ENCODE results near the gene FBXO31. TPM values are rescaled to one million over a fixed set of nuclear protein-coding genes. Genes with fewer than 3 reads are reported as not detected.
A peak's percentile ranks its signal among the peaks of the same experiment; 100 is the strongest.

FBXO31 gene
- total RNA-seq, 1 donor from 2014 or later, result 5.8 TPM

- Mint-ChIP-seq H3K4me1 (peaks cover 2% of the 10 kb centered on the region), H3K27me3 (ENCODE audit: insufficient read depth, low read depth) (no peaks in the 10 kb centered on the region), H3K4me3 (no peak overlapping the region), H3K27ac (no peak overlapping the region), H3K36me3 (no peaks in the 10 kb centered on the region), H3K9me3 (no peaks in the 10 kb centered on the region)
- peak; percentile 84 for DNase-seq (ENCODE audit: low spot score)
- Histone ChIP-seq H3K9me3 (ENCODE audit: low read depth) (no peaks in the 10 kb centered on the region), H3K4me2 (peak overlapping the region; percentile 56), H4K20me1 (ENCODE audit: low read depth) (no peaks in the 10 kb centered on the region), H3K27ac (no peak overlapping the region), H3K36me3 (no peaks in the 10 kb centered on the region), H3F3A (ENCODE audit: low read depth) (no peaks in the 10 kb centered on the region), H3K79me2 (ENCODE audit: low read depth) (no peaks in the 10 kb centered on the region), H3K27me3 (no peaks in the 10 kb centered on the region), H3K4me3 (no peak overlapping the region), H2AFZ (replicated peaks) (no peak overlapping the region), H3K9ac (no peak overlapping the region), H3K4me1 (no peaks in the 10 kb centered on the region)
- TF ChIP-seq EZH2 (IDR thresholded peaks at IDR 0.05), result no peak
- TF ChIP-seq, protein P1, sequence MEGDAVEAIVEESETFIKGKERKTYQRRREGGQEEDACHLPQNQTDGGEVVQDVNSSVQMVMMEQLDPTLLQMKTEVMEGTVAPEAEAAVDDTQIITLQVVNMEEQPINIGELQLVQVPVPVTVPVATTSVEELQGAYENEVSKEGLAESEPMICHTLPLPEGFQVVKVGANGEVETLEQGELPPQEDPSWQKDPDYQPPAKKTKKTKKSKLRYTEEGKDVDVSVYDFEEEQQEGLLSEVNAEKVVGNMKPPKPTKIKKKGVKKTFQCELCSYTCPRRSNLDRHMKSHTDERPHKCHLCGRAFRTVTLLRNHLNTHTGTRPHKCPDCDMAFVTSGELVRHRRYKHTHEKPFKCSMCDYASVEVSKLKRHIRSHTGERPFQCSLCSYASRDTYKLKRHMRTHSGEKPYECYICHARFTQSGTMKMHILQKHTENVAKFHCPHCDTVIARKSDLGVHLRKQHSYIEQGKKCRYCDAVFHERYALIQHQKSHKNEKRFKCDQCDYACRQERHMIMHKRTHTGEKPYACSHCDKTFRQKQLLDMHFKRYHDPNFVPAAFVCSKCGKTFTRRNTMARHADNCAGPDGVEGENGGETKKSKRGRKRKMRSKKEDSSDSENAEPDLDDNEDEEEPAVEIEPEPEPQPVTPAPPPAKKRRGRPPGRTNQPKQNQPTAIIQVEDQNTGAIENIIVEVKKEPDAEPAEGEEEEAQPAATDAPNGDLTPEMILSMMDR (IDR thresholded peaks at IDR 0.05), result peak; percentile 84
Observed at GRCh38 chr16:87324411-87325275, 58.9 kb downstream of the FBXO31 start.

DNA sequence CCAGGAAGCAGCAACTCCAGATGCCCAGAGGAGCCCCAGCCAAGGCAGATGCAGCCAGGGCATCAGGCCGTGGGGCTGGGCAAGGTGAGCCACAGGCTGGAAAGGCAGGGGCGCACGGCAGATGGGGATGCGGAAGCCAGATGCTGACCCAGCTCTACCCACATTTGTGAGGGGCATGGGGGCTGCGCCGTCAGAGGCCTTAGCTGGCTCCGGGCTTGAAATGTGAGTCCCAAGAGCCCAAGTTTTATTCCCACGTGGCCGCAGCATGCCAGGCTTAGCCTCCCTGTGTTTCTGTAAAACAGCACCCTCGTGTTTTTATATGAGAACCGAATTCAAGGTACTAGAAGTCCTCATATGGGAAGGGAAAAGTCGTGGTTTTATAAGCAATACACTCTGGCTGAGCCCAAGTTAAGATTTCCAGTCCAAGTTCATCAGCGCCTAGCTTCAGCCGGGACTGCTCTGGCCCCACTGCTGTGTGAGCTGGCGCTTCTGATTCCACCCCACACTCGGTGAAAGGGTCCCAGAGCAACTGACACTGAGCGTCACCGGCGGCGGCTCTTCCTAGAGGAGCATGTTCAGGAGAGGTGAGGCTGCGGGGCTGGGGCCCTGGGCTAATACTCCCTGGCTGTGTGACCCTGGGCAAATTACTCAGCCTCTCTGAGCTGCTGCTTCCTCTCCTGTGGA lies 59.7 kb downstream of the FBXO31 start:
- Histone ChIP-seq H3K4me2 (no peak overlapping the region), H3K27ac (no peak overlapping the region), H3F3A (ENCODE audit: low read depth) (peaks cover 5% of the 10 kb centered on the region), H3K36me3 (no peaks in the 10 kb centered on the region), H3K79me2 (ENCODE audit: low read depth) (peaks cover 2% of the 10 kb centered on the region), H3K9ac (no peak overlapping the region), H3K4me3 (no peak overlapping the region), H3K4me1 (no peaks in the 10 kb centered on the region), H3K9me3 (ENCODE audit: low read depth) (no peaks in the 10 kb centered on the region), H4K20me1 (ENCODE audit: low read depth) (no peaks in the 10 kb centered on the region), H2AFZ (replicated peaks) (no peak overlapping the region), H3K27me3 (no peaks in the 10 kb centered on the region)
- no peaks in the 10 kb centered on the region for H3K36me3 Mint-ChIP-seq
- H3K27ac Mint-ChIP-seq, result no peak overlapping the region
- TF ChIP-seq, protein P1 (IDR thresholded peaks at IDR 0.05), result no peak
- TF ChIP-seq EZH2 (IDR thresholded peaks at IDR 0.05) (no peak), EZH2phosphoT487 (IDR thresholded peaks at IDR 0.05) (no peak)
- H3K9me3 Mint-ChIP-seq, result no peaks in the 10 kb centered on the region
- no peak for DNase-seq (ENCODE audit: low spot score)
- H3K4me1 Mint-ChIP-seq, result peaks cover 2% of the 10 kb centered on the region
- H3K27me3 Mint-ChIP-seq (ENCODE audit: insufficient read depth, low read depth), result no peaks in the 10 kb centered on the region
- H3K4me3 Mint-ChIP-seq, result no peak overlapping the region

GRCh38 chr16:87322833-87323726 lies 60.5 kb downstream of the FBXO31 start:
- Histone ChIP-seq H3K27me3 (no peaks in the 10 kb centered on the region), H3K79me2 (ENCODE audit: low read depth) (peaks cover 10% of the 10 kb centered on the region), H3K4me3 (no peak overlapping the region), H3K9ac (no peak overlapping the region), H3K27ac (no peak overlapping the region), H4K20me1 (ENCODE audit: low read depth) (no peaks in the 10 kb centered on the region), H3K4me1 (peaks cover 4% of the 10 kb centered on the region), H3K36me3 (no peaks in the 10 kb centered on the region), H2AFZ (replicated peaks) (no peak overlapping the region), H3K9me3 (ENCODE audit: low read depth) (no peaks in the 10 kb centered on the region), H3F3A (ENCODE audit: low read depth) (peaks cover 5% of the 10 kb centered on the region), H3K4me2 (no peak overlapping the region)
- Mint-ChIP-seq H3K36me3 (no peaks in the 10 kb centered on the region), H3K9me3 (no peaks in the 10 kb centered on the region), H3K4me1 (peaks cover 10% of the 10 kb centered on the region), H3K27me3 (ENCODE audit: insufficient read depth, low read depth) (no peaks in the 10 kb centered on the region), H3K4me3 (no peak overlapping the region), H3K27ac (no peak overlapping the region)
- no peak for DNase-seq (ENCODE audit: low spot score)
- TF ChIP-seq EZH2phosphoT487 (IDR thresholded peaks at IDR 0.05), result no peak
- TF ChIP-seq, protein P1 (IDR thresholded peaks at IDR 0.05), result no peak
- no peak for TF ChIP-seq EZH2 (IDR thresholded peaks at IDR 0.05)

Data from neural progenitor cell (in vitro differentiated cells).